ENCODE results near the gene DOCK11. TPM values are rescaled to one million over a fixed set of nuclear protein-coding genes. Genes with fewer than 3 reads are reported as not detected.

The DOCK11 gene
- total and polyA plus RNA-seq, 9 of the 15 experiments (the other 6 are each of a cell fraction or from before 2014, with no cell fraction given): 41.8 to 77.8 (median 50.9) TPM

- ChIA-PET CTCF (ENCODE audit: low intra/inter-chr PET ratio) (no interaction called here), POLR2A (interaction anchor here (0.7 kb wide), 1 partner anchor 20 kb away, joined by 3 read pairs; no protein-coding TSS in a partner anchor)
- Histone ChIP-seq H3K36me3 (ENCODE audit: control insufficient read depth, insufficient read depth, low read length) (peaks cover 93% of the 10 kb centered on the region), H3K9ac (ENCODE audit: insufficient read depth in 1 of 2, low read depth in 2 of 2, low read length in 2 of 2) (no peak overlapping the region), H3K27me3 (ENCODE audit: control insufficient read depth in 2 of 2, insufficient read depth in 2 of 2, low read length in 2 of 2) (no peaks in the 10 kb centered on the region), H3K79me2 (ENCODE audit: control insufficient read depth, insufficient read depth, low read length) (no peaks in the 10 kb centered on the region), H3K4me1 (replicated peaks in 1 of 2; ENCODE audit: control insufficient read depth in 2 of 2, insufficient read depth in 2 of 2, low read length in 2 of 2) (peaks cover 0 to 11% of the 10 kb centered on the region in 2 experiments; a peak in 2 of 5 replicates), H2AFZ (ENCODE audit: low read depth, low read length) (no peak overlapping the region), H4K20me1 (replicated peaks; ENCODE audit: control insufficient read depth, insufficient read depth, low read length) (no peaks in the 10 kb centered on the region), H3K4me3 (no peak overlapping the region), H3K9me3 (replicated peaks; ENCODE audit: control insufficient read depth, insufficient read depth, low read depth, low read length) (no peaks in the 10 kb centered on the region), H3K4me2 (ENCODE audit: insufficient read depth, low read length) (no peak overlapping the region), H3K9me1 (ENCODE audit: control insufficient read depth, insufficient read depth, low read length) (no peaks in the 10 kb centered on the region), H3K27ac (ENCODE audit: extremely low read depth, low read depth, low read length) (no peak overlapping the region)
- no peak for ATAC-seq
- in situ Hi-C loops (cut with MboI): loop anchor here (5.0 kb wide), 1 partner anchor 190 kb away; no protein-coding TSS in a partner anchor
- DNase-seq (ENCODE audit: extremely low read depth in 1 of 4, low spot score in 3 of 4): no peak
- no TSS peak for BruUV-seq (replicated peaks)
- FAIRE-seq: no peak
- TF ChIP-seq STAT6 (CRISPR knock-in tag; IDR thresholded peaks at IDR 0.05) (no peak), ESRRB (CRISPR knock-in tag; IDR thresholded peaks at IDR 0.05; ENCODE audit: borderline replicate concordance) (no peak), ZNF644 (tag; IDR thresholded peaks at IDR 0.05; ENCODE audit: low read depth) (no peak)
- 83% methylated on average over 2 of the region's 2 CpGs for WGBS (ENCODE audit: insufficient coverage, low coverage, missing lambda C conversion rate)
- intact Hi-C loops (cut with micrococcal nuclease): no loop called here
Observed at GRCh38 chrX:118612290-118612689, 116.7 kb downstream of the DOCK11 start.
